GM12801 (cell line): ENCODE measurements around the gene FHOD3.

ENCODE experiments used
- CTCF ChIP-seq: IDR thresholded peaks from one replicate; pipeline ENCODE4 v1.5.1; 2011; ENCODE audit warnings: control low read depth; ENCODE audit not compliant: insufficient read length; ENCODE audit errors: extremely low read depth

FHOD3 gene

GRCh38 chr18:36589857-36590543 is 292.5 kb downstream of the FHOD3 start:
- TF ChIP-seq CTCF, result no peak

- no peak for TF ChIP-seq CTCF
These were observed 293.4 kb downstream of the FHOD3 start for GRCh38 chr18:36590621-36591580.

- TF ChIP-seq CTCF, result no peak
These were observed 294.8 kb downstream of the FHOD3 start for GRCh38 chr18:36592282-36592681.

GRCh38 chr18:36593001-36593400 is 295.5 kb downstream of the FHOD3 start:
- TF ChIP-seq CTCF, result no peak

- TF ChIP-seq CTCF, result no peak
These were observed 296.1 kb downstream of the FHOD3 start for GRCh38 chr18:36593641-36594040.

GRCh38 chr18:36594621-36595020 is 297.1 kb downstream of the FHOD3 start:
- no peak for TF ChIP-seq CTCF

- no peak for TF ChIP-seq CTCF
These were observed 297.7 kb downstream of the FHOD3 start for GRCh38 chr18:36595046-36595817.
